CMK (cell line): ENCODE results near the gene NELFB.

Experiments used
- DNase-seq: peaks from one replicate; pipeline ENCODE4 v3.0.0-alpha.2; 2010; ENCODE audit warnings: low read depth

NELFB gene

GRCh38 chr9:137254624-137255447 is at the start of gene NELFB:
Gene NELFB (plus strand): TSS chr9:137255327.
- DNase-seq: no peak

DNA sequence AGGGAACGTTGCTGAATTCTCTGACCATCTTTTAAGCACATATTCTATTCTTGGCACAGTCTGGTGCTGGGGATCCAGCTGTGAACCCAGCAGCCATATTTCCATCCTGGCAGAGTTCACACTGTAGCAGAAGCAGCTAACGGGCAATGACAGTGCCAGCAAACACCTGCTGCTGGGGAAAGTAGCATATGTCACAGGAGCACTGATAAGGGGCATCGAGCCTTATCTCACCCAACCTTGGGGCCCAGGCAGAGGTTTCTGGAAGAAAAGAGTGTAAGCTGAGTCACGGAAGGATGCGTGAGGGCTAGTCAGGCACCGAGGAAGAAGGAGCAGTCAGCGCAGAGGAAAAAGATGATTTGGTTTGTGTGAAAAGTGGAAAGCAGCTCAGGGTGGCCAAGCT is 48.5 kb upstream of the NELFB start:
- no peak for DNase-seq

DNA sequence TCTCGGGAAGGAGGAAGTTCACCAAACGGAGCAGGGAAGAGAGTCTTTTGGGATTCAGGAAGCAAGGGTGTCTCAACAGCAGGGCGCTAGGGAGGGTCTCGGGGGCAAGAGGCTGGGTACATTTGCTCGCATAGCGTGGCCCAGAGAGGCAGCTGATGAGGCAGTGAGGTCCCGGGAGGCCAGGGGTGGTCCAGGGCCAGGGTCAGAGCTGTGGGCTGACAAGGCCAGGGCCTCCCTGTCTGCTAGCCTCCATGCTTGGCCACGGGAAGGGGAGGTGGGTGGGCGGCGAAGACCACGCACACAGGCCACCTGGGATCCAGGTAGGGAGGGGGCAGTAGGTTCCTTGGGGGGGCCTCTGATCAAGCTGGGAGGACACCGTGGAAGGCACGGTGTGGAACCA is 43.6 kb upstream of the NELFB start:
- DNase-seq: no peak

DNA sequence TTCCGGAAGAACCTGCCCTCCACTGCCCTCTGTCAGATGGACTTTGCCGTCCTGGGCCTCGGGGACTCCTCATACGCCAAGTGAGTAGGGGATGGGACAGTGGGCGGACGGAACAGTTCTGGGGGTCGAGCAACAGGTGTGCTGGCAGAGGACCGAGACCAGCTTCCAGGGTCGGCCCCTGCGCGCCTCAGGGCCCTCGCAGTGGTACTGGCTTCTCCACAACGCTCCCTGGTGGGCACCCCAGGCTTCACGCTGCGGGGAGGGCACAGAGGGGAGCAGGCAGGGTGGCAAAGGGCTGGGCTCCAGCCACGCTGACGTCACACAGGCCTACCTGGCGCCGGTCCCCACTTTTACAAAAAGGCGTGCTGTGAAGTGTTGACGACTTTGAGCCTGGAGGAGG is 42.6 kb upstream of the NELFB start:
- no peak for DNase-seq

DNA sequence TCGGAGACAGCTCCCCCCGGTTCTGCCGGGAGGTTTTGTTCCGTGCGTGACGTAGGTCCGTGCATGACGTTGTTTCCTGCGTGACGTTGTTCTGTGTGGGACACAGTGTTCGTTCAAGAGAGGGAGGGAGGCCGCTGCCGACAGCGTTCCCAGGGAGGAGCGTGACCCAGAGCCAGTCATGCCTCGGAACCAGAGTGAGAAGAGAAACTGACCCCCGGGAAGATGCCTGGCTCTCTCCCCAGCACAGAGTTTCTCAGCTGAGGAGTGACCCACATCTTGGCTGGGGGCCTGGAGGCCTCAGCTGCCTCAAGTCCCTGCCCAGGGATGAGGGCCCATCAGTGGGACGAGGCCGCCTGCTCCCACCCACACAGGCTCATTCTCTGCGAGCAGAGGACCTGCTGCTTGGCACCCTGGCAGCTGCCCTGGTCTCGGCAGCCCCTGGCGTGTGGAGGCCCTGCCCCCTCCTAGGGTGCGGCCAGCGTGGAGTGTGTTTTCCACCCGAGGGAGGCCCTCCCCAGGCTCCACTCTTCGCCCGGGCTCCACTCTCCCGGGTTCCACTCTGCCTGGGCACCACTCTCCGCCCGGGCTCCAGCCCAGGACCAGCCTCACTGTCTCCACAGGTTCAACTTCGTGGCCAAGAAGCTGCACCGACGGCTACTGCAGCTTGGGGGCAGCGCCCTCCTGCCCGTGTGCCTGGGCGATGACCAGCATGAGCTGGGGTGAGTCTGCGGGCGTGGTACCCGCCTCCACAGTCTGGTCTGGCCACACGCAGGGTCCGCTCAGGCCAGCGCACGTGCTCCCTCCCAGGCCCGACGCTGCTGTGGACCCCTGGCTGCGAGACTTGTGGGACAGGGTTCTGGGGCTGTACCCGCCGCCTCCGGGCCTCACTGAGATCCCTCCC is 41.7 kb upstream of the NELFB start:
- DNase-seq: no peak

- no peak for DNase-seq
Measured at GRCh38 chr9:137214620-137215019, 40.5 kb upstream of the NELFB start.

DNA sequence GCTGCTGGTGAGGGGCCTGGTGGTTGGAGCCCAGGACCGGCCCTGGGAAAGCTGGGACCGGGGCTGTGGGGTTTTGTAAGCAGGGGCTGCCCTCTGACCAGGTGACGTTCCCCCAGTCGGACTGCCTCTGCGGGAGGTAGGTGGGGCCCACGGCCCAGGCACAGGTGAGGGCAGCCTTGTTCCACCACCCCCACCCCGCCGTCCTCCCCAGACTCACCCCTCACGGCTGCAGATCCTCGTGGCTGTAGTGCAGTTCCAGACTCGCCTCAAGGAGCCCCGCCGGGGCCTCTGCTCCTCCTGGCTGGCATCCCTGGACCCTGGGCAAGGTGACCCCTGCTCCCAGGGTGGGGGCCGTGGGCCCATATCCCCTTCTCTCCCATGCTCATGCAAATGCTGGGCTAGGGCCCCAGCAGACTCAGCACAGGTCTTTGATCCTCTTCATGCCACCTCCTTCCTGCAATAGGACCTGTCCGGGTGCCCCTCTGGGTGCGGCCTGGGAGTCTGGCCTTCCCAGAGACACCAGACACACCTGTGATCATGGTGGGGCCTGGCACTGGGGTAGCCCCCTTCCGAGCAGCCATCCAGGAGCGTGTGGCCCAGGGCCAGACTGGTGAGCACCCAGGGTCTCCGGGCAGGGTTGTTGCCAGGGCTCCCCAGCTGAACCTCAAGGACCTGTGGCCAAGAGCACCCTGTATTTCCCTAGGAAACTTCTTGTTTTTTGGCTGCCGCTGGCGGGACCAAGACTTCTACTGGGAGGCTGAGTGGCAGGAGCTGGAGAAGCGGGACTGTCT is 39.7 kb upstream of the NELFB start:
- DNase-seq: no peak

DNA sequence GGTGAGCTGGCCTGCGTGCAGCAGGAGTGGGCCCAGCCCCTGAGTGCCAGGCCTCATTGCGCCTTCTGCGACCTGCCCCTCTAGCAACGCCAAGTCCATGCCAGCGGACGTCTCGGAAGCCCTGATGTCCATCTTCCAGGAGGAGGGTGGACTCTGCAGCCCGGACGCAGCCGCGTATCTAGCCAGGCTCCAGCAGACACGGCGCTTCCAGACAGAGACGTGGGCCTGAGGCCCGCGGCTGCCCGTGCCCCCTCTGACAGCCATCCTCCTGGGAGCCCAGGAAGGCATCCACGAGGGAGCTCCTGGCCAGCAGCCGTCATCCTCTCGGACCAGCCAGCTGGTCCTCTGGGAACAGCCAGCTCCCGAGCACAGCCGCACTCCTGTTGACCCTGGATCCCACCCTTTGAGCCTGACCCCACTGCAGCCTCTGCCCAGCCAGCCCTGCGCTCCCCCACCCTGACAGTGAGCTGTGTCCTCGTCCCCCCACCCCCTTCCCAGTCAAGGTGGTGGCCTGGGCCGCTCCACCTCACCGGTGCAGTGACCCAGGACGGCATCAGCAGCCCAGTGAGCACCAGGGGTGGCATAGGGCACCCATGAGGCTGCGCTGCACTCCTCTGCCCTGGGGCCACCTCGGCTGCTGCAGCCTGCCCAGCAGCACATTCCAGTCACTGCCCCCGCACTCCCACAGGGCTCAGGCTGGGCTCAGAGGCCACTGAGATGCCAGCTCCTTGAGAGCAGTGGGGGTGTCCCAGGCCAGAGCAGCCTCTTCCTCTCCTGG is 38.8 kb upstream of the NELFB start:
- DNase-seq: no peak

- DNase-seq: no peak
Measured at GRCh38 chr9:137217276-137218211, 37.6 kb upstream of the NELFB start.

GRCh38 chr9:137218212-137218753 is 36.8 kb upstream of the NELFB start:
- no peak for DNase-seq

DNA sequence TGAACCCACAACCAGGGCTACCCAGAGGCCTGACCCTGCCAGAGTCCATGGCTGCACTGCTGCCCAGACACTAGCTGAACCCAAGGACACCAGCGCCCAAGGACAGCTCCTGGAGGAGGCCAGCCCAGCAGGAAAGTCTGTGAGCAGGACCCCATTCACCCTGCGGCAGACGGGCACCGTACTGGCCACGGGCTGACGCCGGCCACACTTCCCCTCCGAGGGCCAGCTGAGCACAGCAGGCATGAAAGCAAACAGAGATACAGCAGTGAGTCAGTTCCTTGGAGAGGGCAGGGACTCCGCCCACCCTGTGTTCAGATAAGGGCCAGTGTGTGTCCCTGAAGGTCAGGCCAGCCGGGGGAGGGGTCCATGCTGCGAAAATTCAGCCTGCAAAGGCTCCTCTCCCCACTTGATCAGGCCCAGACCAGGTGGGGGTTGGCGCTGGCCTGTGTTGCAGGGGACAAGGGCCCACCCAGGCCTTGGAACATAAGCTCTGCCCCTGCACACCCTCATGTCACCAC is 36.3 kb upstream of the NELFB start:
- no peak for DNase-seq

DNA sequence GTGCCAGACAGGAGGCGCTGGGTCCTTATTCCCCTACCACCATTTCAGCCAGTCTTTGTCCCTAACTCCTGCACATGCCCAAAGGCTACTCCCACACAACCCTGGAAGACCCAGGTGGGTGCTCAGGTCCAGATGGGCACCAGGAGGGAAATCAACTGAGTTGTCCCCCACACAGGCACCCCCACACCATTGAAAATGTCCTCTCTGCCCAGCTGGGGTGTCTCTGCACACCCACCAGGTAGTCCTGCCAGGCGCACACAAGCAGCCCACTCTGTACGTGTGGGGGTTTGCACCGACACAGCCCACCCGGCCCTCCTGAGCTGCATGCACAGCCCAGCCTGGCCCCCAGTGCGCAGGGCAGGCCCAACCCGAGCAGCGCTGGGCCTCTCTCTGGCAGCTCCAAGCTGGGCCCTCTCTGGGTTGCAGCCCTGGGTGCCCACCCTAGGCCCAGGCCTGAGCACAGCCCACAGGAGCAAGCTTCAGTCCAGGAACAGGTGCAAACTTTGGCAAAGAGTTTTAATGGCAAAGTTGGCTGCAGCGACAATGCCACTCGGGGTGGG is 35.3 kb upstream of the NELFB start:
- DNase-seq: no peak

GRCh38 chr9:137220317-137221094 is 34.6 kb upstream of the NELFB start:
- no peak for DNase-seq

DNA sequence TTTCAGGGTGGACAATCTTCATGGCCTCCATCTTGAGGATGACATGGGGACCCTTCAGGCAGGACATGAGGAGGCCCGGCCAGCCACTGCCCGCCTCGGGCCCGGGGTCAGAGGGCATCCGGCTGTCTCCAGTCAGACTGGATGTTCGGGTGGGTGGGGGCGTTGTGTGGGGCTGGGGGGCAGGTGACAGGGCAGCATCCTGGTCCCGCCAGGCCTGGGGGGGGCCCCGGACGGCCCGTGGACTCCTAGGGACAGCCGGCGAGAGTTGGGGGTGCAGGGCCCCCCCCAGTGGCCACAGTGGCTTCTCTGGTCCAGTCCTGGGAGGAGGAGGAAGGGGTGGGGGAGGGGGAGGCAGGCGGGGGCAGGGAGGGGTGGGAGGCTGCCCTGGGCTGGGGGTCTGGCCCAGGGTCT is 34.0 kb upstream of the NELFB start:
- no peak for DNase-seq

- DNase-seq: no peak
Measured at GRCh38 chr9:137221506-137222111, 33.5 kb upstream of the NELFB start.

- no peak for DNase-seq
Measured at GRCh38 chr9:137222190-137223077, 32.7 kb upstream of the NELFB start, which contains the start of gene RNF208. Gene RNF208 (minus strand): TSS chr9:137222240. CDS start chr9:137221212, 1,028 bp downstream.
